ENCODE measurements around the gene HDAC4. TPM values are rescaled to one million over a fixed set of nuclear protein-coding genes. Genes with fewer than 3 reads are reported as not detected.
A peak's percentile ranks its signal among the peaks of the same experiment; 100 is the strongest.

The HDAC4 gene
- total RNA-seq, 1 donor from 2014 or later = 29.4 TPM

- DNase-seq (ENCODE audit: low read depth) = no peak
Observed at GRCh38 chr2:239255218-239255617, 145.6 kb downstream of the HDAC4 start.

DNA sequence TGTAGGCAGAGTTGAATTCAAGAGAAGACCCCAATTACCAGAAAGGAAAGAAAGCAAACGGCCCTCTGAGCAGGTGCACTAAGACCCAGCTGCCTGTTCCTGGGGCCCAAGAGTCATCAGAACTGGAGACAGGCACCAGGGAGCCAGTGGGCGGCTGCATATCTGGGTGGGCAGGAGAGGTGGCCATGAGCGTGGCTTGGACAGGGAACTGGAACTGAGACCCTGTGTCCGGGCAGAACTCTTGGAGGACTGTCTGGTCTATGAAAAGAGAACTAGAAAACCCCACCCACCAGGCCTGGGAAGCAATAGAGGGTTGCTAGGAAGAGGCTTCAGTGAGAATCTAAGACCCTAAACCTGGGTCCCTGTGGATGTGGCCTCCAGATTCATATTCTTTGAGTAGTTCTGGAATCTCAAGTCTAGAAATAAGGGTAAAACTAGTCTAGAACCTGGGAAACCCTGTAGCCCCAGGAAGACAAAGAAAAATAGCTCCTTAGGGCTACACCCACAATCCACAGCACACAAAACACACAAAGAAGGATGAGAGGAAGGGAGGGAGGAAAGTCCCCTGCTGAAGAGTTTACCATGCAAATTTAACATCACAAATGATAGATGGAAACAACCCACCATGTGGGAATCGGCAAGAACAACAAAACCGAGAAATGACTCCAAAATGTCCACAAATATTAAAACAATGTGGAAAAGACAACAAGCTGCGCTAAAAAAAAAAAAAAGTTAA is 147.0 kb downstream of the HDAC4 start:
- no peak for DNase-seq (ENCODE audit: low read depth)

DNA sequence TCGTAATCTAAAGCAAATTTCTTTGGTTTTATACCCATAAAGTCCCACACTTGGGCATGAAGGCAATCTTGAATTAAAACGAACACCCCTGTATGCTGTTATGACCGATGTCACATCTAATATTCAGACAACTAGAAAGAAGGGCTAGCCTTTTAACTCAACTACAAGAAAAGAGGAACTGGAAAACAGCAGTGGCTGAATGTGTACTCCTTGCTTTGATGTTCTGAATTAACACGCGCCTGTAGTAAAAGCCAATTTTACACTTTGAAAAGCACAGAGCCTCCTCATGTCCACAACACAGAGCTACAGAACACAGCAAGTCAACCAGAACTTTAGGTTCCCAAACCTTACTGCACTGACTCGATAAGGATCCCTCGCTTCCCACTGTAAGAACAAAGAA is 147.6 kb downstream of the HDAC4 start:
- DNase-seq (ENCODE audit: low read depth) = no peak

- peak; percentile 47 for DNase-seq (ENCODE audit: low read depth)
Observed at GRCh38 chr2:239252801-239253200, 148.0 kb downstream of the HDAC4 start.

GRCh38 chr2:239252393-239252792 is 148.4 kb downstream of the HDAC4 start:
- DNase-seq (ENCODE audit: low read depth) = no peak

- DNase-seq (ENCODE audit: low read depth) = no peak
Observed at GRCh38 chr2:239251971-239252370, 148.8 kb downstream of the HDAC4 start.

DNA sequence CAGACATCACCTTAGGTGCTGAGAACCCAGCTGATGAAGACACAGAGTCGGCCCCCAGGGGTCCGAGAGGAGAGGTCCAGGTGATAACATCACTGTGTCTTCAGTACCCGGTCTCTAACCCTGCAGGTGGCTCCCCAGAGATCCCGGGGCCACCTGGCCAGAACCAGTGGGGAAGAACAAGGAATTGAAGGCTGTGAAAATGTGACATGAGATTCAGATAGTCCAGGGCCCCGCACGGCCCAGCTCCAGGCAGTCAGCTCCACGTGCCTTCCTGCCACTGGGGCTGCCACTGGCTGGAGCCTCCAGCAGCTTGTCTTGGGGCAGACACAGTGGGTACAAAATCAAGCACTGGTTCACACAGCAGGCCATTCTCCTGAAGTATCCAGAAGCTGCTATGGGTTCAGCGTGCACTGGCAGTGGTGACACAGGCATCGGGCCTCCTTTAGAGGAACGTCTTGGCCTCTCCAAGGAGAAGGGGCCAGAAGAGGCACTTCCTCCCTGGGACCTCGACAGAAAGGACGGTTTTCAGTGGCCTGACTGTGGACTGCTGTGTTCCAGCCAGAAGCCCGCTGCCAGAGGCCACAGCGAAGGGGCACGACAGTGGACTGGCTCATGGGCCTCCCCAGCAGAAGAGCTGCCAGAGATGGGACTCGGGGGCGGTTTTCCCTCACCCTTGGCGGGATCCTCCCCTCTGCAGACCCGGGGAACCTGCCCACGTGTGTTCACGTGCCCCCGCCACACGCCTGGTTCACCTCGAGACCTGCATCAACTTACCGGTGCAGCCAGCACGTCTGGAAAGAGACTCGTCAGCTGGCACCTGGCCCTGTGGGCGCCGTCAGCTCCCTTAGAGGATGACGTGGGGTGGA is 150.4 kb downstream of the HDAC4 start:
- peak; percentile 45 for DNase-seq (ENCODE audit: low read depth)

DNA sequence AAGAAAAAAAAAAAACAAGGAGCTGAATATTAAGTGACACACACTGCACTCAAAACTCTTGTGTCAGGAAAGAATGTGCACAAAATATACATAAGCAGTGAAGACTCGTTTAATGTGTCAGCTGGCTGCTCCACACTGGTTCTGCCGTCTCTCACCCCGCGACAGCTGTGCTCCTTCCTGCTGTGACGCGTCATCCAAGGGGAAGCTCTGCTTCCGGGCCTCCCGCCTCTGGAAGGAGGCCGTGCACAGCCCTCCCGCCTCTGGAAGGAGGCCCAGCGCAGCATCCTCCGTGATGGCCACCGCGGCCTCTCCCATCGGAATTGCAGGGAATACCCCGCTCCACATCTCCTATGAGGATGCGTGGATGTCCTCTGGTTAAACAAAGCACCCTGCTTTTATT is 151.0 kb downstream of the HDAC4 start:
- no peak for DNase-seq (ENCODE audit: low read depth)

- no peak for DNase-seq (ENCODE audit: low read depth)
Observed at GRCh38 chr2:239249048-239249447, 151.8 kb downstream of the HDAC4 start.

DNA sequence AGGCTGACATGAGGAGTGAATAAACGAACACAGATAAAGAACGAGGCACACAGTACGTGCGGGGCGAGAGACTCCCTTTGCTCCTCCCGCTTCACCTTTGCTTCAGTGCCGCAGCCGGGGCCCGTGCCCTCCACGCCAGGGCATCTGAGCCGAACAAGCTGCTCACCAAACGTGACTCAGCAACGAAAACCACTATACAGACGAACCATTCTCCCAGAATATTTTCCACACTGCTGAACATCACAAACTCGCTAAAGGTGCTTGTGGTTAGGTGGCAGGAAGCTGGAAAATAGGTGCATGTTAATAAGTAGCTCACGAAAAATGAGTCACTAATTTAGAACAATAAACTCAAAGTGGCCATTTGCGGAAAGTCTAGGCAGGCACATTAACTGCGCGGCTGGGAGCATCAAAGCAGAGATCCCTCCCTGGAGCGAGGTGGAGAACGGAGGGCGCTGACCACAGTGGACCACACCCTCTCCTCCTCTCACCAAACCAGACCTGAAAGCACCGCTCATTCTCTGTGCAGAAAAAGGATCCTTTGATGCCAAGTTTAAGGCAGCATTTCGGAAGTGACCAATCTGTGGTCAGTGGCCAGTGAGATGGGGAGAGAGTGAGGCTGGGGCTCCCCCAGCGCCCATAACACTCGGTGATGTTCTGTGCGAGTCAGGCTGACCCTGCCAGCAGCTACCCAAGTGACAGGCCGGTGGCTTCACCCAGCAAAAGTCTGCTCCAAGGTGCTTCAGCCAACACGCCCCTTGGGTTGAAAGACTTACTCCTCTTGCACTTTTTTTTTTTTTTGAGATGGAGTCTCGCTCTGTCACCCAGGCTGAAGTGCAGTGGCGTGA is 153.2 kb downstream of the HDAC4 start:
- peak; percentile 100 for DNase-seq (ENCODE audit: low read depth)

GRCh38 chr2:239246723-239247122 is 154.1 kb downstream of the HDAC4 start:
- peak; percentile 89 for DNase-seq (ENCODE audit: low read depth)

DNA sequence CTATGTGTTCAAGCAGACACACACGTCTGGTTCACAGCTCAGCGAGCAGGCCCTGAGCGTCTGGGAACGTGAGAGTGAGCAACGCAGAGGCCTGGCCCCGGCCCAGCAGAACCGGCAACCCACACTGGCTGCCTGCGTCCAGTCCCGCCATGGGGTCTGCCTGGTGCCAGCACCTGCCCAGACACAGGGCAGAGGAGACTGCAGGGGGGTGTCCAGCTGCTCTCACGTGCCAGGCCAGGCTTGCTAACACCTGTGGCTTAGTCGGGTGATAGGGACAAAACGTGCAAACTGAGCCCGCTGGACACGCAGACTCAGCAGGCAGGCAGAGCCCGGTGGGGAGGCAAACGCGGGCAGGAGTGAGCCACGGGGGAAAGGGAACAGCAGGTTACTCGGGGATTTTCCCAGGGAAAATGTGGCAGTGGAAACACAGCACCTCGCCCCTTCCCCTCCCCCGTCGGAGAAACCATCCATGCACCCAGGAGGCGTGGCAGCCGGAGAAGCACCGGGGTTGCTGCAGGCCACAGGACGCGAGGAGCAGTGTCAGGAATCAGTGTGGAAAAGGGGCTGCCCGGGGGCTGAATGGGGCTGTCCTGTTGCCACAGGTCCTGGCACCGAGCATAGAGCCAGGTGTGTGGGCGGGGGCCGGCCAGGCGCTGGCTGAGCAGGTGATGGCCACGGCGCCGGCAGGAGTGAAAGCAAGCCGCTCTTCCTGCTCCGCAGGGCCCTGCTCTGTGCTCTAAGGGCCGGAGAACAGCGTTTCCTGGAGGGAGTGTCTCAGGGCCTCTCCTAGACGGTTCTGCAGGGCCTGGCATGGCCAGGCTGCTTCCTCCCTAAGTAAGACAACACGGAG is 154.7 kb downstream of the HDAC4 start:
- peak; percentile 44 for DNase-seq (ENCODE audit: low read depth)

DNA sequence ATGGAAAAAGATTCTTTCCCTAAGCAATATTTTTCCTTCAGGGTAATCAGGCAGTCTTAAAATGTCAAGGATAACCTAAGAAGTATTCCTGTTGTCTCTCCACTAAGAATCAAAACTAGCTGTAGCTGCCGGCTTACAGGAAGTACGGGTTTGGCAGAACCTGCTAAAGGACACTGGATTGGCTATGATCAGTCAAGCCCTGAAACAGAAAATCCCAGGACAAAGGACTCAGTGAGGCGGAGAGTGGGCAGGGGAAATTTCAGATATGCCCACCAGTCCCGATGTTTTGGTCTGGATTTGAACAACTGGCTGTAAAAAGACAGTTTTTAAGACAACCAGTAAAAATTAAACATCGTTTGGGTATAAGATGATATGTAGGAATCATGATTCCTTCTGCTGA is 155.7 kb downstream of the HDAC4 start:
- DNase-seq (ENCODE audit: low read depth) = peak; percentile 66

GRCh38 chr2:239244625-239245024 is 156.2 kb downstream of the HDAC4 start:
- no peak for DNase-seq (ENCODE audit: low read depth)

- no peak for DNase-seq (ENCODE audit: low read depth)
Observed at GRCh38 chr2:239241431-239241960, 159.3 kb downstream of the HDAC4 start.

DNA sequence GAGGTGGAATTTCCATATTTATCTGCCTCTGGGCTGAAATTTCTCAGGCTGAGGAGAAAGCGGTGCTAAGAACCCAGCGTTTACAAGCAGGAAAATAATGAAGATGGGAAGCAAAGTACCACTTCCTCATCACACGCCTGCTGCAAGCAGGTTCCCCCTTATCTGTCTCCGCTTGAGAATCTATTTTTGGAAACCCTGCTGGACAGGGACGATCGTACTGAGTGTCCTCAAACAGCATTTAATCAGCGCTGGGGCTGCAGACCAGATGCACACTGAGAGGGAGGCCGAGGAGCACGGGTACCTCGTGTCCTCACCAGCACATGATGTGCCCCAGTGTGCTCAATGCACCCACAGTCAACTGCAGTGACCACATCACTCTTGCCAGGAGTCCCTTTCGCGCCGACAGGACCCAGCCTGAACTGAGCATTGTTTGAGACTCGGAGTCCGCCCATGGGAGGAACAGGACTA is 160.4 kb downstream of the HDAC4 start:
- no peak for DNase-seq (ENCODE audit: low read depth)

DNA sequence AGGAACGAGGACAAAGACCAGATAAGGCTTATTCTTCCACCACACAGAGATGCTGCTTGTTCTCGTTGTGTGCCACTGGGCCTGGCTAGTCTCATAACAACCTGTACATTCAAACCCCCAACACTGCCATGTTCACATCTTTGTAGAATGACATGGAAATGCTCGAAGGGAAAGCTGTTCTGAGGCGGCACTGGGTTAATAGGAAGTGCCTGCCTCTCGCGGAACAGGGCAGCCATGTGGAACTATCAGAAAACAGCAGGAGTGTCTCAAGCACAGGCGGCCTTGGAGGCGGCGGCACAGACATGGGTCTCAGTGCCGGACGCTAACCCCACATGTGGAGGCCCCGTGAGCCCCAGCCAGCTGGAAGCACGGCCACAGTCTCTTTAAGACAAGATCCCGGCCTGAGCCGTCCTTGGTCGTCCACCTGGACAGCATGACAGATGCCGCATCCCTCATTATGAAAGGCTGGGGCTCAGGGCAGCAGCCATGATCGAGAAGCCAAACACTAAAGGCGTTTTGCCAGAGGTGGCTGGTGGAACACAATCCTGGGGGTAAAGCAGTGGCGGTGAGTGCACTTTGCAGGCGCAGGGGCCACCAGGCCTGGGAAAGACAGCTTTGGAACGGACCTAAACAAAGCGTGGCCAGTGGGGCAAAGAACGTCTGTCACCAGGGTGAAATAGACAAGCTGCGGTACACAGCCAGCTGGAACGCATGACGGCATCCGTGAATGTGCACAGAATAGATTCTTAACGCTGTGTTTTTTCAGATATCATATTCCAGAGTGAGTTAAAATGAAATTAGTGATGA is 161.0 kb downstream of the HDAC4 start:
- DNase-seq (ENCODE audit: low read depth) = no peak

DNA sequence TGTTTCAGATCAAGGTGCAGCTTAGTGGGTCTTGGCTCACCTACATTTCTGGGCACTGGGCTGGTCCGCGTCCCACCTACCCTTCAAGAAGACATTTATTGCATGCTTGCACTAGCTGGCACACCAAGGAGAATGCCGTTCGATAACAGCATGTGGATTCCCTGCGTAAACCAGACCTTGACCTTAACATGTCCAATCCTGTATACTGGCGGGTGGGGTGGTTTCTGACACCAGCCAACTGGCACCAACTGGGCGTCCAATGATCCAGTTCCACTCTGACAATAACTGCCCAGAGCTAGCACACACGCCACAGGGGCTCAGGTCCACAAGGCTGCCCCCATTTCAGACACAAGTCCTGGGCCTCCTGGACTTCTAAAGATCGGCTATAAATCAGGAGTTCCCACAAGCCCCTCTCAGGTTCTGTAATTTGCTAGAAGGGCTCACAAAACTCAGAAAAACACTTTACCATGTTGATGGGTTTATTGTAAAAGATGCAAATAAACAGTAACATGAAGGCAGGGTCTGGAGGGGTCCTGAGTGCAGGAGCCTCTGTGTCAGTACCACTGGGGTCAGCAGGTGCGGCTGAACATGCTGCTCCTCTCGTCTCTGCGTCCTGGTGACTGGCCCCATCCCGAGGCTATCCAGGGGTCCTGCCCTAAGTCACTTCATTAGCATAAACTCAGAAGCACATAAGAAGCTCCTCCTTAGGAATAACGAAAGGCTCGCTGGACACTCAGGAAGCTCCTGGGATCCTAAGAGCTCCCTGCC is 161.8 kb downstream of the HDAC4 start:
- no peak for DNase-seq (ENCODE audit: low read depth)

- no peak for DNase-seq (ENCODE audit: low read depth)
Observed at GRCh38 chr2:239238381-239238780, 162.4 kb downstream of the HDAC4 start.
